Vagina (tissue), 2 donors: ENCODE results near the gene OR5B3. TPM values are rescaled to one million over a fixed set of nuclear protein-coding genes. Genes with fewer than 3 reads are reported as not detected.
"Not testable (repeated sequence)": the region's sequence is repeated elsewhere in the genome, so short reads cannot be mapped to it uniquely, and the experiment has no call there.

Source experiments
- DNase-seq, 2 donors: peaks; one replicate each; pipeline ENCODE4 v3.0.0-alpha.2; 2017; ENCODE audit errors: extremely low spot score in 2 of 2
- H3K27ac ChIP-seq: fragments of 200-600 bp; sonication (generic); one replicate; pipeline ENCODE4 v1.5.1; 2019
- H3K27me3 ChIP-seq: fragments of 200-600 bp; sonication (generic); one replicate; pipeline ENCODE4 v1.5.1; 2019
- H3K36me3 ChIP-seq, 2 donors: fragments of 200-600 bp; sonication (generic); one replicate each; pipeline ENCODE4 v1.5.1; 2017 to 2019
- H3K4me1 ChIP-seq: fragments of 200-600 bp; sonication (generic); one replicate; pipeline ENCODE4 v1.5.1; 2019
- H3K4me3 ChIP-seq, 2 donors: fragments of 200-600 bp; sonication (generic); 1 replicate in 1 of 2; 2 replicates in 1 of 2; pipeline ENCODE4 v1.5.1; 2016 to 2019
- H3K9me3 ChIP-seq: fragments of 200-600 bp; sonication (generic); one replicate; pipeline ENCODE4 v1.5.1; 2019
- CTCF ChIP-seq, 3 experiments: fragments of 450-650 bp in 2 of 3; fragments of 200-600 bp in 1 of 3; sonication (generic) in 1 of 3; IDR thresholded peaks; one replicate each; pipeline ENCODE4 v1.5.1; 2017 to 2019; ENCODE audit warnings: antibody characterized with exemption in 3 of 3, mild to moderate bottlenecking in 2 of 3, moderate library complexity in 2 of 3
- POLR2A ChIP-seq, 2 donors: fragments of 450-650 bp; IDR thresholded peaks; one replicate each; pipeline ENCODE4 v1.6.1; 2017; ENCODE audit warnings: antibody characterized with exemption in 2 of 2, mild to moderate bottlenecking in 2 of 2, moderate library complexity in 2 of 2
- POLR2AphosphoS5 ChIP-seq, 2 donors: sonication (generic); formaldehyde crosslinking; IDR thresholded peaks; one replicate each; pipeline ENCODE4 v1.9.0; 2017; ENCODE audit warnings: antibody characterized with exemption in 2 of 2, mild to moderate bottlenecking in 2 of 2, low read depth in 1 of 2; ENCODE audit not compliant: insufficient read depth in 1 of 2
- intact Hi-C: fragments of 100-400 bp; cut with DNase I; formaldehyde crosslinking; loops from one replicate; pipeline ENCODE4 v1.15.1; 2023
- total RNA-seq: library from RNA; depleted of rRNA; stranded (reverse); fragments of >200 nt; gene quantifications from one replicate; pipeline ENCODE4 v1.2.3, GENCODE V29; 2016

OR5B3 gene
- total RNA-seq, 1 donor from 2014 or later: not detected

- Histone ChIP-seq H3K4me3 (no peak overlapping the region), H3K4me1 (no peaks in the 10 kb centered on the region), H3K27ac (no peak overlapping the region), H3K36me3 (no peaks in the 10 kb centered on the region), H3K27me3 (no peaks in the 10 kb centered on the region), H3K9me3 (no peaks in the 10 kb centered on the region)
- TF ChIP-seq CTCF (IDR thresholded peaks at IDR 0.05) (no peak), POLR2A (IDR thresholded peaks at IDR 0.05) (no peak), POLR2AphosphoS5 (IDR thresholded peaks at IDR 0.05; ENCODE audit: insufficient read depth in 1 of 2, low read depth in 1 of 2) (no peak)
- no peak for DNase-seq
- intact Hi-C loops: no loop called here
These were observed 31.8 kb upstream of the OR5B3 start for GRCh38 chr11:58438486-58438885.

GRCh38 chr11:58434217-58434616 is 27.5 kb upstream of the OR5B3 start:
- Histone ChIP-seq H3K4me3 (no peak overlapping the region), H3K27ac (no peak overlapping the region), H3K4me1 (no peaks in the 10 kb centered on the region), H3K9me3 (no peaks in the 10 kb centered on the region), H3K36me3 (no peaks in the 10 kb centered on the region), H3K27me3 (no peaks in the 10 kb centered on the region)
- no peak for DNase-seq
- TF ChIP-seq POLR2AphosphoS5 (IDR thresholded peaks at IDR 0.05; ENCODE audit: insufficient read depth in 1 of 2, low read depth in 1 of 2): no peak
- TF ChIP-seq POLR2A (IDR thresholded peaks at IDR 0.05): no peak
- TF ChIP-seq CTCF (IDR thresholded peaks at IDR 0.05): no peak
- intact Hi-C loops: no loop called here

- Histone ChIP-seq H3K27ac (no peak overlapping the region), H3K27me3 (no peaks in the 10 kb centered on the region), H3K4me3 (no peak overlapping the region), H3K9me3 (no peaks in the 10 kb centered on the region), H3K36me3 (no peaks in the 10 kb centered on the region), H3K4me1 (no peaks in the 10 kb centered on the region)
- TF ChIP-seq CTCF (IDR thresholded peaks at IDR 0.05) (no peak), POLR2AphosphoS5 (IDR thresholded peaks at IDR 0.05; ENCODE audit: insufficient read depth in 1 of 2, low read depth in 1 of 2) (no peak), POLR2A (IDR thresholded peaks at IDR 0.05) (no peak)
- no peak for DNase-seq
- intact Hi-C loops: no loop called here
These were observed 27.0 kb upstream of the OR5B3 start for GRCh38 chr11:58433638-58434203.

GRCh38 chr11:58429273-58429672 is 22.6 kb upstream of the OR5B3 start:
- H3K4me1 ChIP-seq: no peaks in the 10 kb centered on the region
- H3K36me3 ChIP-seq: no peaks in the 10 kb centered on the region
- no peak for DNase-seq
- H3K9me3 ChIP-seq: no peaks in the 10 kb centered on the region
- no peaks in the 10 kb centered on the region for H3K27me3 ChIP-seq
- no peak for TF ChIP-seq POLR2A (IDR thresholded peaks at IDR 0.05)
- no peak for TF ChIP-seq CTCF (IDR thresholded peaks at IDR 0.05)
- no peak for TF ChIP-seq POLR2AphosphoS5 (IDR thresholded peaks at IDR 0.05; ENCODE audit: insufficient read depth in 1 of 2, low read depth in 1 of 2)
- no peak overlapping the region for H3K27ac ChIP-seq
- intact Hi-C loops: no loop called here
- no peak overlapping the region for H3K4me3 ChIP-seq

DNA sequence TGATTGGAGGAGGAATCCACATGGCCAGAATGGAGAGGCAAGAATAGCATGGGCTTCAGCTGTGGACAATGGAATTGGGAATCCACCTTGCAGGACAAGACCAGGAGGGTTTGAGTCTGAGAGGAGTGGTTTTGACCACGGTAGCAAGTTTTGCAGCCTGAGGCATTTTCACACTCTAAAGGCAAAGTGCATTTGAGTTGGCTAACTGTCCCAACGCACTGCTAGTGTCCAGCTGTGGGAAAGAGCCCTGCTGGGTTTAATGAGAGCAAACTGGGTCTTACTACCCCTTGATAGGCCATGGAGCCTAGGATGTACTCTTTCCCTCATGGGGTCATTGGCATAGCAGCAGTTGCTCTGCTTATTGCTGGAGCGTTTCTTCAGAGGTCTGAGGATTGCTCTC is 21.3 kb upstream of the OR5B3 start, which contains the start of gene OR5B2:
Gene OR5B2, minus strand, starts transcription at position 101 of the 400 bp plus-strand sequence. CDS start 4,860 bp downstream, outside the sequence.
- no peak for DNase-seq
- Histone ChIP-seq H3K36me3 (no peaks in the 10 kb centered on the region), H3K4me1 (no peaks in the 10 kb centered on the region), H3K9me3 (no peaks in the 10 kb centered on the region), H3K27ac (no peak within 1 kb of the TSS), H3K4me3 (no peak within 1 kb of the TSS), H3K27me3 (no peaks in the 10 kb centered on the region)
- intact Hi-C loops: no loop called here
- no peak for TF ChIP-seq CTCF (IDR thresholded peaks at IDR 0.05)
- no peak for TF ChIP-seq POLR2A (IDR thresholded peaks at IDR 0.05)
- TF ChIP-seq POLR2AphosphoS5 (IDR thresholded peaks at IDR 0.05; ENCODE audit: insufficient read depth in 1 of 2, low read depth in 1 of 2): no peak

- H3K4me1 ChIP-seq, DNase-seq, H3K36me3 ChIP-seq, intact Hi-C loops, H3K27ac ChIP-seq, H3K9me3 ChIP-seq, H3K4me3 ChIP-seq, H3K27me3 ChIP-seq: not testable (repeated sequence)
These were observed 7.1 kb downstream of the OR5B3 start for GRCh38 chr11:58399622-58400021.
